BE2C (cell line): ENCODE measurements around the gene TTC28.

Experiments
- DNase-seq: peaks from one replicate; pipeline ENCODE4 v3.0.0-alpha.2; 2020
- H3K27me3 ChIP-seq: fragments of 250-450 bp; sonication (Bioruptor Pico); 2 replicates; pipeline ENCODE4 v1.5.1; 2020; ENCODE audit warnings: mild to moderate bottlenecking
- H3K36me3 ChIP-seq: fragments of 250-450 bp; sonication (Bioruptor Pico); 2 replicates; pipeline ENCODE4 v1.5.1; 2020; ENCODE audit warnings: mild to moderate bottlenecking
- H3K4me1 ChIP-seq: fragments of 250-450 bp; sonication (Bioruptor Pico); 2 replicates; pipeline ENCODE4 v1.5.1; 2020
- H3K4me3 ChIP-seq: 2 replicates; pipeline ENCODE4 v1.5.1; 2011; ENCODE audit warnings: low read depth, low read length
- H3K9me3 ChIP-seq: fragments of 250-450 bp; sonication (Bioruptor Pico); 2 replicates; pipeline ENCODE4 v1.5.1; 2020
- CTCF ChIP-seq: IDR thresholded peaks from 2 replicates; pipeline ENCODE4 v1.5.1; 2012; ENCODE audit warnings: mild to moderate bottlenecking, low read depth, low read length

TTC28 gene

GRCh38 chr22:28357193-28357592 is 322.4 kb downstream of the TTC28 start:
- Histone ChIP-seq H3K9me3 (no peaks in the 10 kb centered on the region), H3K27me3 (no peaks in the 10 kb centered on the region), H3K4me3 (no peak overlapping the region), H3K36me3 (no peaks in the 10 kb centered on the region), H3K4me1 (no peaks in the 10 kb centered on the region; the same call in 1 of the 2 replicates)
- no peak for DNase-seq
- no peak for TF ChIP-seq CTCF

DNA sequence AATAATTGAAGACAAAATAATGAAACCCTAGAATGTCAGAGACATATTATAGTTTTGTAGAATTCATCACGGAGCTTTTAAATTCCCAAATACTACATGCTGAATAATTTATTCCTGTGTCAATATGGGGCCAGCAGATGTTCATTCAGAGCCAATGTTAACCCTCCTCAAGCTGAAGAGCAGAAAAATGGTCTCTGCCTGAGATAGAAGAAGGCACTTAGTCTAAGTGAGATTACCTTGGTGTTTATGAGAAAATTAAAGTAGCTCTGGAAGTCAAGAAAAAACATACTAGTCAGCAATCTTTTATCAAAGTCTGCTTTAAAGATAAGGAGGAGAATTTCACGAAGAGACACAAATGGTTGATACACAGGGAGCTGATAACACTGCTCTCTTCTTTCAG is 328.2 kb downstream of the TTC28 start:
- no peak overlapping the region for H3K4me3 ChIP-seq
- no peaks in the 10 kb centered on the region for H3K36me3 ChIP-seq
- peaks cover 25% of the 10 kb centered on the region for H3K4me1 ChIP-seq
- H3K27me3 ChIP-seq, result no peaks in the 10 kb centered on the region
- DNase-seq, result no peak
- H3K9me3 ChIP-seq, result no peaks in the 10 kb centered on the region
- TF ChIP-seq CTCF, result no peak

- TF ChIP-seq CTCF, result no peak
- DNase-seq, result peak; percentile 35
- H3K36me3 ChIP-seq, result no peaks in the 10 kb centered on the region
- H3K9me3 ChIP-seq, result no peaks in the 10 kb centered on the region
- H3K27me3 ChIP-seq, result no peaks in the 10 kb centered on the region
- H3K4me1 ChIP-seq, result peaks cover 25% of the 10 kb centered on the region
- no peak overlapping the region for H3K4me3 ChIP-seq
Measured at GRCh38 chr22:28348613-28349609, 330.7 kb downstream of the TTC28 start.

DNA sequence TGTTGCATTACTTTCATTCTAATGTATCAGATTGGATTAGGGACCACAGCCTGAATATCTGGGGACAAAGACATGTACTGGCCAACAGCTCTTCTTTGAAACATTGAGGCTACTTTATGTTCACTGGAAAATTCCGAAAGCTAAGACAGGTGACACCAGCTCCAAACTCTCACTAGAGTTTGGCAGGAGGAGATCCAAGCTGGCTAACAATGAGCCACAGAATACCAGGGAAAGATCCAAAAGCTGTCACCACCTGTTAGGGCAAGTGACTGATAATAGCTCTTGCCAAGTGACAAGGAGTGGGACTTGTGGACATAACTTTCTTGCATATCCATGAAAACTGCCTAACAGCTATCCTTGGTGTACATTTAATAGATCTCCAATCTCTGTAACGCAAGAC is 333.3 kb downstream of the TTC28 start:
- DNase-seq, result no peak
- no peak for TF ChIP-seq CTCF
- H3K27me3 ChIP-seq, result no peaks in the 10 kb centered on the region

DNA sequence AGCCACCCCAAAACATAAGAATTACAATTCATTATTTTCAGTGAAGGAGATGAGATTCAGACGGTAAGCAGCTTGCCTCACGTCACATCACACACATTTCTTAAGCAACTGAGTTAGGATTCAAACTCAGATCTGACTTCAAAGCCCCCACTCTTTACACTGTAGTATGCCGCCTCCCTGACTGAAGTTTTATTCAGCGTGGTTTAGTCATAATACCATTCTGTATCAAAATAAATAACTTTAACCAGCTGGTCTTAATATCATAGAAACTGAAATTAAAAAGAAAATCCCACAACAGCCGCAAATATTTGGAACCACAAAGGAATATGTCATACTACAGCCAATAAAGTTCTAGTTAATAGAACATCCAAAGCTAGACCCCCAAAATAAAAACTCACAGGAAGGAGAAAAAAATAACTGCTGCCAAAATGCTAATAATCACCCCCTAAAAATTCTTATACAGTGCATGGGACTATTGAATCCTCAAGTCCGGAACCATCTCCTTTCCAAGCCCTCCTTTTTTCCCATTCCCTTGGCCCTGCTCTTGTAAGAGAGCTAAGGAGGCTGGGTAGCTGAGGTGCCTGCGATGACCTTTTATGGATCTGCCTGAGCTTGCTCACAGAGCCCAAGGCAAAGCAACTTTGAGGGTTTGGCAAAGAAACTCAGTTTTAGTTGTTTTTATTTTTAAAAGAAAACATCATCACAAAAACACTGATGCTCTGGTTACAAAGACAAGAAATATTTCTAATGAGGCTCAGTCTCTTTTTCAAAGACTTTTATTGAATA is 334.5 kb downstream of the TTC28 start:
- no peaks in the 10 kb centered on the region for H3K27me3 ChIP-seq
- no peak for DNase-seq
- no peak for TF ChIP-seq CTCF
- peaks cover 19% of the 10 kb centered on the region for H3K4me1 ChIP-seq
- H3K36me3 ChIP-seq, result no peaks in the 10 kb centered on the region
- no peak overlapping the region for H3K4me3 ChIP-seq
- H3K9me3 ChIP-seq, result no peaks in the 10 kb centered on the region

More for the DNA sequence above, 333.3 kb downstream of the TTC28 start:
- Histone ChIP-seq H3K4me3 (no peak overlapping the region), H3K9me3 (no peaks in the 10 kb centered on the region), H3K4me1 (peaks cover 19% of the 10 kb centered on the region), H3K36me3 (no peaks in the 10 kb centered on the region)

DNA sequence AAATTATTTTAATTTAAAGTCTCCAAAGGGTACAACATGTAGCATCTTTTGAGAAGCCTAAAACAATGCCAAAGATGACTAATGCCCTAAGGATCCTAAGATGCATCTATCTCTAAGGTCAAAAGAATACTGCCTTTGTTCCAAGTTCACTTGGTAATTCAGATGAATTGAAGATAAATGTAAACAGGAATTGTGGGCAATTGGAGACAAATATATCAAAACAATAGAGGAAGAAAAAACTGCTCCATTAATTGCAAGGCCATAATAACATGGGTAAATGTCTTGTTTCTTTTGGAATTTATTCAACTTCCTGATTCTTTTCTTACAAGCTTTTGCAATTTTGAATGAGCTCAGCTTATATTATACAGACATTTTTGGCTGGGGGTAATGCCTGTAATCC is 338.6 kb downstream of the TTC28 start:
- no peak for TF ChIP-seq CTCF
- Histone ChIP-seq H3K36me3 (no peaks in the 10 kb centered on the region), H3K27me3 (no peaks in the 10 kb centered on the region), H3K9me3 (no peaks in the 10 kb centered on the region), H3K4me3 (no peak overlapping the region), H3K4me1 (no peaks in the 10 kb centered on the region)
- DNase-seq, result no peak
